Measurements from ENCODE around the gene ISOC2.

Gene ISOC2

DNA sequence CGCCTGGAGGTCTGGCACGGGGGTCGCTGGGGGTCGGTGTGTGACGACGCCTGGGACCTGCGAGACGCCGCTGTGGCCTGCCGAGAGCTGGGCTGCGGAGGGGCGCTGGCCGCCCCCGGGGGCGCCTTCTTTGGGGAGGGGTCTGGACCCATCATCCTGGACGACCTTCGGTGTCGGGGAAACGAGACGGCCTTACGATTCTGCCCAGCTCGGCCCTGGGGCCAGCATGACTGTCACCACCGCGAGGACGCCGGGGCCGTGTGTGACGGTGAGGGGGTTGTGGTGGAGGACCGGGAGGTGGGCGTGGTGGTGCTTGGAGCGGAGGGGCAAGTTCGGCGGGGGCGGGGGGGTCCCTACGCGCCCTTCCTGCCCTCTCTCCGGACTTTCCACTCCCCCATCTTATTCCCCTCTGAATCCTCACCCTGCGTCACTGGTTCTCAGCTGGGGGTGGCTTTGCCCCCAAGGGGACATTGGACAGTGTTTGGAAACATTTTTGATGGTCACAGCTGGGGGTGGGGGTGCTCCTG is 32.3 kb upstream of the ISOC2 start:
- TF ChIP-seq, protein P1, sequence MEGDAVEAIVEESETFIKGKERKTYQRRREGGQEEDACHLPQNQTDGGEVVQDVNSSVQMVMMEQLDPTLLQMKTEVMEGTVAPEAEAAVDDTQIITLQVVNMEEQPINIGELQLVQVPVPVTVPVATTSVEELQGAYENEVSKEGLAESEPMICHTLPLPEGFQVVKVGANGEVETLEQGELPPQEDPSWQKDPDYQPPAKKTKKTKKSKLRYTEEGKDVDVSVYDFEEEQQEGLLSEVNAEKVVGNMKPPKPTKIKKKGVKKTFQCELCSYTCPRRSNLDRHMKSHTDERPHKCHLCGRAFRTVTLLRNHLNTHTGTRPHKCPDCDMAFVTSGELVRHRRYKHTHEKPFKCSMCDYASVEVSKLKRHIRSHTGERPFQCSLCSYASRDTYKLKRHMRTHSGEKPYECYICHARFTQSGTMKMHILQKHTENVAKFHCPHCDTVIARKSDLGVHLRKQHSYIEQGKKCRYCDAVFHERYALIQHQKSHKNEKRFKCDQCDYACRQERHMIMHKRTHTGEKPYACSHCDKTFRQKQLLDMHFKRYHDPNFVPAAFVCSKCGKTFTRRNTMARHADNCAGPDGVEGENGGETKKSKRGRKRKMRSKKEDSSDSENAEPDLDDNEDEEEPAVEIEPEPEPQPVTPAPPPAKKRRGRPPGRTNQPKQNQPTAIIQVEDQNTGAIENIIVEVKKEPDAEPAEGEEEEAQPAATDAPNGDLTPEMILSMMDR (IDR thresholded peaks at IDR 0.05; ENCODE audit: low read length, missing control alignments): no peak
- DNase-seq (ENCODE audit: low read depth): peak; percentile 48
- peak overlapping the region; percentile 65 for H3K4me3 ChIP-seq (replicated peaks; ENCODE audit: low read depth, low read length)

DNA sequence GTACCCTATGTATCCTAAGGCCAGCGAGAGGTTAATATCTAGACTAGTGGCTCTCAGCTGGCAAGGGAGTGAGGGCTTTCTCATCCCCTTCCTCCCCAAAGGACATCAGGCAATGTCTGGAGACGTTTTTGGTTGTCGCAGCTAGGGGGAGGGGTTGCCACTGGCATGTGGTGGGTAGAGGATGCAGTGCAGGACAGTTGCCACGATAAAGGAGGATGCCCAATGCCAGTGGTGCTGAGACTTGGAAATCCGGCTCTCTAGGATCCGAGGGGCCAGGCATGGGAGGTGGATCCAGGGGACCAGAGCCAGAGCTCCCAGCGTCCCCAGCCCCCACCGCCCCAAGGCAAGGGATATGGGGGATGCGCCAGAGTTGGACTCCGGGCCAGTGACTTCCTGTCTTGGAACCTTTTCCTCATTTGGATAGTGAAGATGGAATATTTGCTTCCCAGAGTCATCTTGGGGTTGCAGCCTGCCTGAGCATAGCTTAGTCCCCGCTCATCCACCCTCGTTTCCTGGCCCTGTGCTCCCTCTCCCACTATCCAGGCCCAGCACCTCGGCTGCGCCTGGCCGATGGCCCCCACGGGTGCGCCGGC is 31.7 kb upstream of the ISOC2 start:
- DNase-seq (ENCODE audit: low read depth): peak; percentile 45
- TF ChIP-seq, protein P1 (IDR thresholded peaks at IDR 0.05; ENCODE audit: low read length, missing control alignments): no peak
- H3K4me3 ChIP-seq (replicated peaks; ENCODE audit: low read depth, low read length): peak overlapping the region; percentile 65

DNA sequence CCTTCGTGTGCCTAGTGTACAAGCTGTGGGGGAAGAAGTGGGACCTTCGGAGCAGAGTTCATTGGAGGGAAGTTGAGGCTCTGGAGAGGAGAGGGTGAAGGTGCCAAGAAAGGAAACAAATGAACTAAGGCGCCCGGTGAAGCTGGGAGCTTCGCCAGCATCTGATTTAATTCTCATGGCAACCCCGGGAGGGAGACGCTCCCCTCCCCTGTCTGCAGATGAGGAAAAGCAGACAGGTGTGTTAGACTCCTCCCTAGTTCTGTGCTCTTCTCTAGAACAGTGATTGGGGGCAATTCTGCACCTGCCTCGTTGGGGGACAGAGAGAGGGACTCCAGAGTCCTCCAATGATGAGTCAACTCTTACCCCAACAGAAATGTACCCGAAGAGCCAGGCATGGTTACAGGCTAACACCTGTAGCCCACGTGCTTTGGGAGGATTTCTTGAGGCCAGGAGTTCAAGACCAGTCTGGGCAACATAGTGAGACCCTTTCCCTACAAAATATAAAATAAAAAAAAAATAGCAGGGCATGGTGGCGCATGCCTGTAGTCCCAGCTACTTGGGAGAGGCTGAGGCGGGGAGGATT is 31.0 kb upstream of the ISOC2 start:
- TF ChIP-seq, protein P1 (IDR thresholded peaks at IDR 0.05; ENCODE audit: low read length, missing control alignments): no peak

DNA sequence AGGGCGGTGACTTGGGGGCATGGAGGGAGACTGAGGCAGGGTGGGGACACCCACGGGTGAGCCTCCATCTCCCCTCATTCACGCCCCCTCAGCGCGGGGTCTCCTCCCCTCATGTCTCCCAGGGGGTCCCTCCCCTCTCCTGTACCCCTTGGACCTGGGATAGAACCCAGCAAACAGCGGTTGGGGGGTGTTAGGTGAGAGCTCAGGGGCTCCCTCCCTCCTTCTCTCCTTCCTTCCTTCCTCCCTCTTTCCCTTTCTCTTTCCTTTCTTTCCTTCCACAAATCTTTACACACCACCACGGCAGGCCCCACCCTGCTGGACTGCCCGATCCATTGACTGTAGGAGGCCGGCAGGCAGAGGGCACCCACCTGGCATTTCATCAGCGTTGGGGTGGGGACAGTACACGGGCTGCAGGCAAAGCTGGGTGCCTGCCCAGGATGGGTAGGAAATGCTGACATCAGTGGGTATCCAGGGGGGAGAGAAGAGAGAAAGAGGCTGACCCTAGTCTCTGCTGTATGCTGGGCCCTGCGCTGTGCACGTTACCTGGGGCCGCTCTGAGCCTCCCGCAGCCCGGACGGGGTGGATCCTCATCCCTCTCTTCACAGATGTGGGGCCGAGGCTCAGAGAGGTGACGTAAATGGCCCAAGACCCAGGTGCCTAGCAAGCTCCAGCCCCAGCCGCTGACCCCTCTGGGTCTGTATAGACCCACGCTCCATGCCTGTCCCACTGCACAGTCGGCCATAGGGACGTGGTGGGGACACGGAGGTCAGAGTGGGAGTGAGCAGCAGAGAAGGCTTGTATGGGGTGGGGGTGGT is 30.3 kb upstream of the ISOC2 start:
- no peak for DNase-seq (ENCODE audit: low read depth)
- TF ChIP-seq, protein P1 (IDR thresholded peaks at IDR 0.05; ENCODE audit: low read length, missing control alignments): no peak
- H3K4me3 ChIP-seq (replicated peaks; ENCODE audit: low read depth, low read length): no peak overlapping the region

More for the DNA sequence above, 31.0 kb upstream of the ISOC2 start:
- H3K4me3 ChIP-seq (replicated peaks; ENCODE audit: low read depth, low read length): no peak overlapping the region
- DNase-seq (ENCODE audit: low read depth): no peak

DNA sequence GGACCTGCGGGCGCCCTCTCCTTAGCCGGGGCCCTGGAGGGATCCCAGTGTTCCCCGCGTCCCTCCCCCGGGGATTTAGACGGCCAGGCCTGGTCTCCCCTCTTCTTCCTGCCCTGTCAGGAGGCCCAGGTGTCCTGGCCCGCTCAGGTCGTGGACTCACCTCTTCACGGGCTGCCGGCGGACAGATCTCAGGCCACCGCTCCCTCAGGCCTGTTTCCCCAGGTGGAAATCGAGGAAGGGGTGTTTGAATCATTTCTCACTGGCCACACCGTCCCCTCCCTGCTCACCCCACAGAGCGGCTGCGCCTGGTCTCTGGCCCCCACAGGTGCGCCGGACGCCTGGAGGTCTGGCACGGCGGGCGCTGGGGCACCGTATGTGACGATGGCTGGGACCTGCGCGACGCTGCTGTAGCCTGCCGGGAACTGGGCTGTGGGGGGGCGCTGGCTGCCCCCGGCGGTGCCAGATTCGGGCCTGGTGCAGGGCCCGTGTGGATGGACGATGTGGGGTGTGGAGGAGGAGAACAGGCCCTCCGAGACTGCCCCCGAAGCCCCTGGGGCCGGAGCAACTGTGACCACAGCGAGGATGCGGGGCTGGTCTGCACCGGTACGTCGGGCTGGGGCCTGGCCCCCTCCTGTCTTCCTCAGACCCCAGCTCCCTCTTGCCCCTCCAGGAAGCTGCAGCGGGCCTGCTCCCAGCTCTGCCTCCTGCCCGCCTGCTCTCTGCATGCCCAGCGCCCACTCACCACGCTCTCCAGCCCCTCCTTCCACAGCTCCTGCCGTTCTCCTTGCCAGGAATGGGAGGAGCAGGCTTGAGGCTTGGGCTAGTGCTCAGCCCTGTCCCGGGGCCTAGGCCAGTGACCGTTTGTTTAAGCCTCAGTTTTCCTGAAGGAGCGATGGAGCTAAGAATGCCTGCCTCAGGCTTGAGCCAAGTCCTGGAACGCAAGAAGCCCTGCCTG is 29.3 kb upstream of the ISOC2 start:
- DNase-seq (ENCODE audit: low read depth): no peak
- TF ChIP-seq, protein P1 (IDR thresholded peaks at IDR 0.05; ENCODE audit: low read length, missing control alignments): no peak
- no peak overlapping the region for H3K4me3 ChIP-seq (replicated peaks; ENCODE audit: low read depth, low read length)
